Upper lobe of left lung (tissue), 6 donors: ENCODE measurements around the gene METRNL. TPM values are rescaled to one million over a fixed set of nuclear protein-coding genes. Genes with fewer than 3 reads are reported as not detected.
"Not testable (repeated sequence)": the region's sequence is repeated elsewhere in the genome, so short reads cannot be mapped to it uniquely, and the experiment has no call there.

Experiments
- ATAC-seq, 2 donors: fragments of 200-7000 bp; cut with Tn5 transposase; one replicate each; pipeline ENCODE4 v1.9.1; 2022; ENCODE audit warnings: mild to moderate bottlenecking in 2 of 2, moderate library complexity in 2 of 2; ENCODE audit not compliant: low FRiP score in 2 of 2
- DNase-seq, 2 donors: peaks; one replicate each; pipeline ENCODE4 v3.0.0-alpha.2; 2019 to 2020
- H3K27ac ChIP-seq, 4 donors: fragments of 200-600 bp; sonication (generic); one replicate each; pipeline ENCODE4 v1.5.1; 2016 to 2019
- H3K27me3 ChIP-seq, 4 donors: fragments of 200-600 bp; sonication (generic); one replicate each; pipeline ENCODE4 v1.5.1; 2017 to 2019
- H3K36me3 ChIP-seq, 4 donors: fragments of 200-600 bp; sonication (generic); one replicate each; pipeline ENCODE4 v1.5.1; 2016 to 2019
- H3K4me1 ChIP-seq, 4 donors: fragments of 200-600 bp; sonication (generic); one replicate each; pipeline ENCODE4 v1.5.1; 2018 to 2019
- H3K4me3 ChIP-seq, 4 donors: fragments of 200-600 bp; sonication (generic); one replicate each; pipeline ENCODE4 v1.5.1; 2017 to 2019; ENCODE audit warnings: mild to moderate bottlenecking in 2 of 4, moderate library complexity in 1 of 4
- H3K9me3 ChIP-seq, 4 donors: fragments of 200-600 bp; sonication (generic); one replicate each; pipeline ENCODE4 v1.5.1; 2018 to 2019
- EP300 ChIP-seq, 4 donors: sonication (generic); formaldehyde crosslinking; IDR thresholded peaks; one replicate each; pipeline ENCODE4 v1.5.1; 2017; ENCODE audit warnings: antibody characterized with exemption in 4 of 4, control low read depth in 2 of 4
- POLR2A ChIP-seq, 4 donors: fragments of 450-650 bp; IDR thresholded peaks; one replicate each; pipeline ENCODE4 v1.5.1; 2016 to 2017; ENCODE audit warnings: antibody characterized with exemption in 4 of 4, mild to moderate bottlenecking in 2 of 4
- POLR2AphosphoS5 ChIP-seq, 2 donors: sonication (generic); formaldehyde crosslinking; IDR thresholded peaks; one replicate each; pipeline ENCODE4 v1.5.1; 2017; ENCODE audit warnings: antibody characterized with exemption in 2 of 2
- WGBS, 2 donors: methylation state at CpG; one replicate each; pipeline ENCODE4 v1.1.5; 2017 to 2018; 5-methylcytosine and 5-hydroxymethylcytosine counted together
- total RNA-seq, 6 donors: library from RNA; depleted of rRNA in 4 of 6; stranded (reverse); fragments of >200 nt in 4 of 6; gene quantifications; one replicate each; pipeline versions ENCODE4 v1.1.0 to v1.2.1, GENCODE V29; 2016 to 2021
- TF ChIP-seq, protein P1 (sequence below), 6 experiments: fragments of 450-650 bp in 4 of 6; fragments of 200-600 bp in 2 of 6; sonication (generic) in 2 of 6; IDR thresholded peaks; one replicate each; pipeline ENCODE4 v1.5.1; 2016 to 2019; ENCODE audit warnings: antibody characterized with exemption in 6 of 6
- donor health status: DM: no; HTN: no; CAD: no; lungs with moderate emphysema.
- donor health status: DM: no; HTN: yes; CAD: no; lungs with severe emphysema.

Gene METRNL
- total RNA-seq, result 100 to 1,000 TPM in 2 of 6 donors, 10 to 100 TPM in 4; 59.4 to 120 (median 76.4) TPM

- WGBS, 2 donors, result 0% methylated on average over 37 of the region's 69 CpGs; no CpG with 5 or more reads in 1 of the 2 donors
- Histone ChIP-seq H3K4me3 (peak within 1 kb of the TSS; percentile 55 to 83 (median 70)), H3K36me3 (no peaks in the 10 kb centered on the region), H3K27ac (peak within 1 kb of the TSS; percentile 84 to 96 (median 88)), H3K9me3 (no peaks in the 10 kb centered on the region), H3K4me1 (peaks cover 34 to 51% (median 42%) of the 10 kb centered on the region in 4 donors), H3K27me3 (peaks cover 0 to 8% (median 0%) of the 10 kb centered on the region in 4 donors)
- ATAC-seq (peak; percentile 35 to 64), DNase-seq (peak; percentile 81 to 97)
- TF ChIP-seq, protein P1, sequence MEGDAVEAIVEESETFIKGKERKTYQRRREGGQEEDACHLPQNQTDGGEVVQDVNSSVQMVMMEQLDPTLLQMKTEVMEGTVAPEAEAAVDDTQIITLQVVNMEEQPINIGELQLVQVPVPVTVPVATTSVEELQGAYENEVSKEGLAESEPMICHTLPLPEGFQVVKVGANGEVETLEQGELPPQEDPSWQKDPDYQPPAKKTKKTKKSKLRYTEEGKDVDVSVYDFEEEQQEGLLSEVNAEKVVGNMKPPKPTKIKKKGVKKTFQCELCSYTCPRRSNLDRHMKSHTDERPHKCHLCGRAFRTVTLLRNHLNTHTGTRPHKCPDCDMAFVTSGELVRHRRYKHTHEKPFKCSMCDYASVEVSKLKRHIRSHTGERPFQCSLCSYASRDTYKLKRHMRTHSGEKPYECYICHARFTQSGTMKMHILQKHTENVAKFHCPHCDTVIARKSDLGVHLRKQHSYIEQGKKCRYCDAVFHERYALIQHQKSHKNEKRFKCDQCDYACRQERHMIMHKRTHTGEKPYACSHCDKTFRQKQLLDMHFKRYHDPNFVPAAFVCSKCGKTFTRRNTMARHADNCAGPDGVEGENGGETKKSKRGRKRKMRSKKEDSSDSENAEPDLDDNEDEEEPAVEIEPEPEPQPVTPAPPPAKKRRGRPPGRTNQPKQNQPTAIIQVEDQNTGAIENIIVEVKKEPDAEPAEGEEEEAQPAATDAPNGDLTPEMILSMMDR (IDR thresholded peaks at IDR 0.05), result no peak
- TF ChIP-seq POLR2AphosphoS5 (IDR thresholded peaks at IDR 0.05), result peak; percentile 44 to 78
- TF ChIP-seq EP300 (IDR thresholded peaks at IDR 0.05), result no peak
- peak in 2 of 4 donors; percentile 22 to 64 for TF ChIP-seq POLR2A (IDR thresholded peaks at IDR 0.05)
Observed at GRCh38 chr17:83079352-83079747, at the start of gene METRNL. METRNL (plus strand) TSS chr17:83079609; CDS start chr17:83079816, 207 bp downstream.

DNA sequence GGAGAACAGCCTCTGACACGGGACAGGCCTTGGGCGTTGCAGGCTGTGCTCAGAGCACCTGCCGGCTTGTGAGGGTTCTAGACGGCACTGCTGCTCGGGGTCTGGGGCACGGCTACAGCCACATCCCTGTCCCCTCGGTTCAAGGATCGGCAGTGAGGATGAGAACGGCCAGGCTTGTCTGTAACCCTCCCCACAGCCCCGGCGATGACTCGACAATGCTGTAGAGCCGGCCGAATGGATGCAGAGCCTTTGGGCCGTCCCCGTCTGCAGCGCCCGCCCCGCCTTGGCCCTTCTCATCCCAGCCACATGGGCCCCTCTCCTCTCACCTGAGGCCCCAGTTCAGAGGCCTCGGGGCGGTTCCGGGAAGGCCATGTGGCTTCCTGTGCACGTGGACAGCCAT, 49.0 kb upstream of the METRNL start:
- DNase-seq (peak; percentile 16 to 58), ATAC-seq (peak in 1 of 2 donors; percentile 35)
- Histone ChIP-seq H3K4me1 (no peaks in the 10 kb centered on the region), H3K27me3 (no peaks in the 10 kb centered on the region), H3K9me3 (no peaks in the 10 kb centered on the region), H3K27ac (no peak overlapping the region), H3K4me3 (no peak overlapping the region), H3K36me3 (no peaks in the 10 kb centered on the region)
- TF ChIP-seq POLR2AphosphoS5 (IDR thresholded peaks at IDR 0.05) (no peak), POLR2A (IDR thresholded peaks at IDR 0.05) (no peak), EP300 (IDR thresholded peaks at IDR 0.05) (no peak)
- TF ChIP-seq, protein P1 (IDR thresholded peaks at IDR 0.05), result no peak
- 89 to 90% methylated on average over 23 of the region's 23 CpGs for WGBS, 2 donors

GRCh38 chr17:83031321-83031945, 48.0 kb upstream of the METRNL start:
- DNase-seq (peak; percentile 17 to 66), ATAC-seq (no peak)
- Histone ChIP-seq H3K9me3 (no peaks in the 10 kb centered on the region), H3K4me3 (no peak overlapping the region), H3K4me1 (no peaks in the 10 kb centered on the region), H3K36me3 (peaks cover 0 to 6% (median 0%) of the 10 kb centered on the region in 4 donors), H3K27ac (no peak overlapping the region), H3K27me3 (no peaks in the 10 kb centered on the region)
- 92 to 95% methylated on average over 20 to 35 of the region's 35 CpGs for WGBS, 2 donors
- TF ChIP-seq POLR2A (IDR thresholded peaks at IDR 0.05) (no peak), EP300 (IDR thresholded peaks at IDR 0.05) (no peak), POLR2AphosphoS5 (IDR thresholded peaks at IDR 0.05) (no peak)
- TF ChIP-seq, protein P1 (IDR thresholded peaks at IDR 0.05), result no peak

- not testable (repeated sequence) for H3K36me3 ChIP-seq, H3K4me1 ChIP-seq, H3K4me3 ChIP-seq, H3K9me3 ChIP-seq, H3K27me3 ChIP-seq, H3K27ac ChIP-seq, ATAC-seq
- WGBS, 2 donors, result 79 to 92% methylated on average over 10 to 30 of the region's 33 CpGs
- peak in 1 of 2 donors; percentile 81 for DNase-seq
Observed at GRCh38 chr17:83031946-83032451, 47.4 kb upstream of the METRNL start.

DNA sequence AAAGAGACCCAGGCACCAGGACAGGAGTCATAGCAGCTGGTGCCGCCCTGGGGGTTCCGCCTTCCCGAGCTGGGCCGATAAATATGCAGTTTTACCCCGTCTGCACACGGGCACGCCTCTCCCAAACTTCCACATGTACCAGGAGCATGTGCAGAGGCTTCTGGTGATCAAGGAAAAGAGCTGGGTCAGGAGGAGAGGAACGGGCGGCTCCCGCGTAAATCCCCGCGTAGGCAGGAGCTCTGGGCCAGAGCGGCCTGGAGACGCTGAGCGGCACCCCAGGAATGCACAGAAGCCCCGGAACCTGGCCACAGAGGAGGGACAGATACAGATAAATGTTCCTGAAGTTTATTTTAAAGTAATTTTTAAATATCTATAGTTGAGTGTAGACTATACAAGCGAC, 46.6 kb upstream of the METRNL start:
- Histone ChIP-seq H3K36me3 (peaks cover 0 to 14% (median 1%) of the 10 kb centered on the region in 4 donors), H3K9me3 (no peaks in the 10 kb centered on the region), H3K27me3 (no peaks in the 10 kb centered on the region), H3K27ac (no peak overlapping the region), H3K4me3 (no peak overlapping the region), H3K4me1 (no peaks in the 10 kb centered on the region)
- DNase-seq (peak; percentile 6 to 51), ATAC-seq (no peak)
- no peak for TF ChIP-seq POLR2AphosphoS5 (IDR thresholded peaks at IDR 0.05)
- TF ChIP-seq EP300 (IDR thresholded peaks at IDR 0.05), result no peak
- TF ChIP-seq, protein P1 (IDR thresholded peaks at IDR 0.05), result no peak
- TF ChIP-seq POLR2A (IDR thresholded peaks at IDR 0.05), result no peak
- WGBS, 2 donors, result 94 to 97% methylated on average over 18 of the region's 18 CpGs
